H9 (cell line): ENCODE measurements around the gene KCNJ1. TPM values are rescaled to one million over a fixed set of nuclear protein-coding genes. Genes with fewer than 3 reads are reported as not detected.

Source experiments
- DNase-seq: peaks from one replicate; pipeline ENCODE4 v3.0.0-alpha.2; 2017
- H2AFZ ChIP-seq: one replicate; pipeline ENCODE4 v1.6.1; 2013; ENCODE audit warnings: mild to moderate bottlenecking, low read length, control low read depth, moderate library complexity
- H2AK5ac ChIP-seq: 2 replicates; pipeline ENCODE4 v1.6.1; 2013; ENCODE audit warnings: low read length, control low read depth, mixed read lengths; ENCODE audit not compliant: insufficient read length
- H2BK120ac ChIP-seq: one replicate; pipeline ENCODE4 v1.6.1; 2013; ENCODE audit warnings: low read depth, mild to moderate bottlenecking, low read length, control low read depth, inconsistent platforms; ENCODE audit not compliant: poor library complexity, severe bottlenecking
- H2BK12ac ChIP-seq: 2 replicates; pipeline ENCODE4 v1.6.1; 2013; ENCODE audit warnings: low read length, control low read depth, mixed read lengths, low read depth; ENCODE audit not compliant: insufficient read length
- H2BK15ac ChIP-seq: 2 replicates; pipeline ENCODE4 v1.6.1; 2013; ENCODE audit warnings: low read depth, low read length, control low read depth
- H2BK20ac ChIP-seq: one replicate; pipeline ENCODE4 v1.6.1; 2013; ENCODE audit warnings: low read depth, mild to moderate bottlenecking, low read length, control low read depth, inconsistent platforms; ENCODE audit not compliant: poor library complexity, severe bottlenecking
- H2BK5ac ChIP-seq: 2 replicates; pipeline ENCODE4 v1.6.1; 2013; ENCODE audit warnings: low read length, control low read depth, mixed read lengths; ENCODE audit not compliant: insufficient read length
- H3K14ac ChIP-seq: 2 replicates; pipeline ENCODE4 v1.6.1; 2013; ENCODE audit warnings: low read length, control low read depth; ENCODE audit not compliant: insufficient read depth
- H3K18ac ChIP-seq: 2 replicates; pipeline ENCODE4 v1.6.1; 2013; ENCODE audit warnings: low read depth, mild to moderate bottlenecking, mixed read lengths, low read length, control low read depth; ENCODE audit not compliant: insufficient read length
- H3K23ac ChIP-seq: 2 replicates; pipeline ENCODE4 v1.6.1; 2013; ENCODE audit warnings: low read length, control low read depth, mixed read lengths, low read depth; ENCODE audit not compliant: insufficient read length
- H3K23me2 ChIP-seq: 2 replicates; pipeline ENCODE4 v1.6.1; 2013; ENCODE audit warnings: low read depth, mild to moderate bottlenecking, mixed read lengths, low read length, control low read depth; ENCODE audit not compliant: insufficient read length, poor library complexity, severe bottlenecking
- H3K27ac ChIP-seq: 2 replicates; pipeline ENCODE4 v1.5.1; 2013; ENCODE audit warnings: low read length, control low read depth, mixed read lengths, low read depth; ENCODE audit not compliant: insufficient read length
- H3K27me3 ChIP-seq: 2 replicates; pipeline ENCODE4 v1.6.1; 2013; ENCODE audit warnings: low read length, control low read depth, inconsistent platforms; ENCODE audit not compliant: insufficient read depth
- H3K4ac ChIP-seq: 2 replicates; pipeline ENCODE4 v1.6.1; 2013; ENCODE audit warnings: low read depth, mild to moderate bottlenecking, control low read depth, inconsistent platforms, low read length, moderate library complexity
- H3K4me1 ChIP-seq: 2 replicates; pipeline ENCODE4 v1.6.1; 2013; ENCODE audit warnings: low read length, control low read depth, inconsistent platforms; ENCODE audit not compliant: insufficient read depth
- H3K4me2 ChIP-seq: 2 replicates; pipeline ENCODE4 v1.6.1; 2013; ENCODE audit warnings: low read length, control low read depth, mixed read lengths; ENCODE audit not compliant: insufficient read length, insufficient read depth
- H3K56ac ChIP-seq: 2 replicates; pipeline ENCODE4 v1.6.1; 2013; ENCODE audit warnings: low read depth, mild to moderate bottlenecking, mixed read lengths, low read length, control low read depth; ENCODE audit not compliant: insufficient read length
- H3K79me1 ChIP-seq: 2 replicates; pipeline ENCODE4 v1.6.1; 2013; ENCODE audit warnings: low read depth, mild to moderate bottlenecking, moderate library complexity, low read length, control low read depth, inconsistent platforms; ENCODE audit not compliant: insufficient read depth, poor library complexity, severe bottlenecking
- H3K79me2 ChIP-seq: 2 replicates; pipeline ENCODE4 v1.6.1; 2013; ENCODE audit warnings: low read length, control low read depth, inconsistent platforms; ENCODE audit not compliant: insufficient read depth
- H3K9ac ChIP-seq: 2 replicates; pipeline ENCODE4 v1.6.1; 2013; ENCODE audit warnings: low read length, control low read depth, mixed read lengths; ENCODE audit not compliant: insufficient read length; ENCODE audit errors: extremely low read depth
- H3K9me3 ChIP-seq: one replicate; pipeline ENCODE4 v1.6.1; 2013; ENCODE audit warnings: low read depth, low read length, inconsistent platforms; ENCODE audit not compliant: control insufficient read depth
- H3T11ph ChIP-seq: one replicate; pipeline ENCODE4 v1.6.1; 2013; ENCODE audit warnings: mild to moderate bottlenecking, low read length, control low read depth, inconsistent platforms
- H4K20me1 ChIP-seq: one replicate; pipeline ENCODE4 v1.6.1; 2013; ENCODE audit not compliant: control insufficient read depth, insufficient read length, insufficient read depth
- H4K5ac ChIP-seq: 2 replicates; pipeline ENCODE4 v1.6.1; 2013; ENCODE audit warnings: low read depth, mild to moderate bottlenecking, mixed read lengths, low read length, control low read depth; ENCODE audit not compliant: insufficient read length
- H4K8ac ChIP-seq: replicated peaks from 2 replicates; pipeline ENCODE4 v1.6.1; 2013; ENCODE audit warnings: low read length, control low read depth, mixed read lengths, low read depth; ENCODE audit not compliant: insufficient read length
- H4K91ac ChIP-seq: 2 replicates; pipeline ENCODE4 v1.6.1; 2013; ENCODE audit warnings: low read depth, mild to moderate bottlenecking, moderate library complexity, mixed read lengths, low read length, control low read depth; ENCODE audit not compliant: insufficient read length
- H3K27ac Mint-ChIP-seq, 3 experiments: 2 replicates in 2 of 3; 3 replicates in 1 of 3; pipeline ENCODE4 v1.8.0; 2020 to 2021; ENCODE audit warnings: mixed read lengths in 3 of 3, mild to moderate bottlenecking in 1 of 3, moderate library complexity in 1 of 3
- H3K27me3 Mint-ChIP-seq: 2 replicates; pipeline ENCODE4 v1.8.0; 2021; ENCODE audit warnings: low read depth, mild to moderate bottlenecking, moderate library complexity, mixed read lengths
- H3K36me3 Mint-ChIP-seq, 3 experiments: 2 replicates in 2 of 3; 3 replicates in 1 of 3; pipeline ENCODE4 v1.8.0; 2020 to 2021; ENCODE audit warnings: low read depth in 3 of 3, mixed read lengths in 3 of 3; ENCODE audit not compliant: insufficient read depth in 1 of 3
- H3K4me1 Mint-ChIP-seq, 2 experiments: 2 replicates each; pipeline ENCODE4 v1.8.0; 2020; ENCODE audit warnings: mixed read lengths in 2 of 2
- H3K4me3 Mint-ChIP-seq, 2 experiments: 2 replicates in 1 of 2; 3 replicates in 1 of 2; pipeline ENCODE4 v1.8.0; 2020 to 2021; ENCODE audit warnings: mild to moderate bottlenecking in 2 of 2, mixed read lengths in 2 of 2, moderate library complexity in 1 of 2
- H3K9me3 Mint-ChIP-seq, 2 experiments: 2 replicates in 1 of 2; 3 replicates in 1 of 2; pipeline ENCODE4 v1.8.0; 2020; ENCODE audit warnings: mild to moderate bottlenecking in 2 of 2, mixed read lengths in 2 of 2, moderate library complexity in 1 of 2
- CTCF ChIP-seq: fragments of 200-600 bp; sonication (generic); conservative IDR thresholded peaks from 3 replicates; pipeline ENCODE4 v1.8.0; 2021; ENCODE audit warnings: antibody characterized with exemption, mild to moderate bottlenecking
- WGBS: extraction: QIAGEN DNeasy Blood & Tissue Kit; methylation state at CpG from one replicate; pipeline ENCODE4 v1.1.7; 2013; ENCODE audit warnings: missing lambda C conversion rate, low lambda C conversion rate, mixed read lengths; ENCODE audit not compliant: insufficient read length; ENCODE audit errors: extremely low coverage; 5-methylcytosine and 5-hydroxymethylcytosine counted together
- total RNA-seq: library from RNA; stranded (reverse); gene quantifications from 2 replicates; pipeline ENCODE4 v1.2.1, GENCODE V29; 2021

The KCNJ1 gene
- total RNA-seq, 1 experiment from 2014 or later, result not detected

- Mint-ChIP-seq H3K27me3 (peaks cover 3% of the 10 kb centered on the region; the same call in 1 of the 2 replicates), H3K27ac (peak overlapping the region in 1 of 3 experiments; percentile 16; a peak in 2 of 7 replicates), H3K4me1 (peaks cover 16 to 17% of the 10 kb centered on the region in 2 experiments), H3K4me3 (no peak overlapping the region), H3K36me3 (no peaks in the 10 kb centered on the region; a peak in 1 of 7 replicates), H3K9me3 (no peaks in the 10 kb centered on the region; a peak in 1 of 5 replicates)
- DNase-seq, result no peak
- H3K4me1 ChIP-seq, result no peaks in the 10 kb centered on the region
- no peak overlapping the region for H2BK15ac ChIP-seq
- H3K18ac ChIP-seq, result no peak overlapping the region
- H4K91ac ChIP-seq, result no peak overlapping the region
- no peak overlapping the region for H2BK12ac ChIP-seq
- H3K9me3 ChIP-seq, result no peaks in the 10 kb centered on the region
- H3K23ac ChIP-seq, result no peak overlapping the region
- no peaks in the 10 kb centered on the region for H3K23me2 ChIP-seq
- no peak overlapping the region for H4K8ac ChIP-seq
- no peak overlapping the region for H3K9ac ChIP-seq
- H3T11ph ChIP-seq, result no peak overlapping the region
- no peak overlapping the region for H3K56ac ChIP-seq
- H2BK120ac ChIP-seq, result no peak overlapping the region
- H3K27ac ChIP-seq, result no peak overlapping the region
- H2BK20ac ChIP-seq, result no peak overlapping the region
- no peaks in the 10 kb centered on the region for H3K79me1 ChIP-seq
- H3K27me3 ChIP-seq, result no peaks in the 10 kb centered on the region
- no peak overlapping the region for H2BK5ac ChIP-seq
- H3K14ac ChIP-seq, result no peak overlapping the region; the same call in 1 of the 2 replicates
- no peak for TF ChIP-seq CTCF
- no peak overlapping the region for H3K4me2 ChIP-seq
- no peaks in the 10 kb centered on the region for H4K20me1 ChIP-seq
- no peak overlapping the region for H2AK5ac ChIP-seq
- H4K5ac ChIP-seq, result no peak overlapping the region
- no peak overlapping the region for H3K4ac ChIP-seq
- H3K79me2 ChIP-seq, result no peaks in the 10 kb centered on the region
- no CpG with 5 or more reads among the region's 8 CpGs for whole genome bisulfite sequencing
- H2AFZ ChIP-seq, result no peak overlapping the region
Measured at GRCh38 chr11:128800871-128801417, 66.2 kb downstream of the KCNJ1 start.
